ENCODE results near the gene SH3RF2. TPM values are rescaled to one million over a fixed set of nuclear protein-coding genes. Genes with fewer than 3 reads are reported as not detected.
"Not testable (repeated sequence)": the region's sequence is repeated elsewhere in the genome, so short reads cannot be mapped to it uniquely, and the experiment has no call there.

The SH3RF2 gene, protein sequence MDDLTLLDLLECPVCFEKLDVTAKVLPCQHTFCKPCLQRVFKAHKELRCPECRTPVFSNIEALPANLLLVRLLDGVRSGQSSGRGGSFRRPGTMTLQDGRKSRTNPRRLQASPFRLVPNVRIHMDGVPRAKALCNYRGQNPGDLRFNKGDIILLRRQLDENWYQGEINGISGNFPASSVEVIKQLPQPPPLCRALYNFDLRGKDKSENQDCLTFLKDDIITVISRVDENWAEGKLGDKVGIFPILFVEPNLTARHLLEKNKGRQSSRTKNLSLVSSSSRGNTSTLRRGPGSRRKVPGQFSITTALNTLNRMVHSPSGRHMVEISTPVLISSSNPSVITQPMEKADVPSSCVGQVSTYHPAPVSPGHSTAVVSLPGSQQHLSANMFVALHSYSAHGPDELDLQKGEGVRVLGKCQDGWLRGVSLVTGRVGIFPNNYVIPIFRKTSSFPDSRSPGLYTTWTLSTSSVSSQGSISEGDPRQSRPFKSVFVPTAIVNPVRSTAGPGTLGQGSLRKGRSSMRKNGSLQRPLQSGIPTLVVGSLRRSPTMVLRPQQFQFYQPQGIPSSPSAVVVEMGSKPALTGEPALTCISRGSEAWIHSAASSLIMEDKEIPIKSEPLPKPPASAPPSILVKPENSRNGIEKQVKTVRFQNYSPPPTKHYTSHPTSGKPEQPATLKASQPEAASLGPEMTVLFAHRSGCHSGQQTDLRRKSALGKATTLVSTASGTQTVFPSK
- 0.05 and 0.17 TPM in 2 replicates for total RNA-seq

GRCh38 chr5:145936401-145937131 lies at the start of gene SH3RF2:
SH3RF2 (plus strand) TSS chr5:145936578; CDS start chr5:145937929, 1,351 bp downstream.
- peak; percentile 58 for DNase-seq

GRCh38 chr5:145887217-145887616 lies 49.2 kb upstream of the SH3RF2 start:
- no peak for DNase-seq

DNA sequence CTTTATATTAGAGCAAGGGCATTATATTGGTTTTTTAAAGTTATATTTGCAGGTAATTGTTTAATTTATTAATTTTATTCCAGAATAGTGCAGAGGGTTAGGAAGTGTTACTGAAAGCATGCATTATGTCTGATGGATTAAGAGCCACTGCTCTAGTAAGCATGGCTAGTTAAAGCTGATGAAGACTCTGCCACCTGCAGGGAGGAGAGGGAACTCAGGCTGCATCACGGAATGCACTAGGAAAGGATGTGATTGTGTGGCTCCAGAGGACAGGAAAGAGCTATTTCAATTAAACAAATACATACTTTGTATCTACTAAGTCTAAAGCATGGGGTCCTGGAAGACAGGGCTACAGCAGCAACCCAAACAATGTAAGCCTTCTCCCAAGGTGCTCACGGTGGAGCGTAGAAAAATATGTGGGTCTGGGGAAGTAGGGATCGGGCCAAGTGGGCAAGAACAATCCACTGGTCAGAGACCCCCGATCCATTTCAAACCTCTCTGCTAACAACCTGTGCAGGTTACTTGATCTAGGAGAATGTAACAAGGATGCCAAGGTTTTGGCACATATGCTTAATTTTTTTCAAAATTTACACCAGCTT lies 48.3 kb upstream of the SH3RF2 start:
- peak; percentile 72 for DNase-seq

DNA sequence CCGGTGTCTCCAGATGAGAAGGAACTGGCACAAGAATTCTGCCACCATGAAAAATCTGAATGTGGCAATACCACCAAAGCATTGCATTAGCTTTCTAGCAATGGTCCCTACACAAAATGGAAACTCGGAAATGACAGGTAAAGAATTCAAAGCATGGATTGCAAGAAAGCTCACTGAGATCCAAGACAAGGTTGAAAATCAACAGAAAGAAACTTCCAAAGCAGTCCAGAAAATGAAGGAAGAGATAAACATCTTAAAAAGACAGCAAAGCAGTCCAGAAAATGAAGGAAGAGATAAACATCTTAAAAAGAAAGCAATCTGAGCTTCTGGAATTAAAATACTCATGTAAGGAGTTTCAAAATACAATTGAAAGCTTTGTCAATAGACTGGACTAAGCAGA lies 46.8 kb upstream of the SH3RF2 start:
- DNase-seq, result no peak

- not testable (repeated sequence) for DNase-seq
Measured at GRCh38 chr5:145891378-145891777, 45.0 kb upstream of the SH3RF2 start.

- DNase-seq, result no peak
Measured at GRCh38 chr5:145898171-145898570, 38.2 kb upstream of the SH3RF2 start.

GRCh38 chr5:145902421-145902820 lies 34.0 kb upstream of the SH3RF2 start:
- no peak for DNase-seq

GRCh38 chr5:145903113-145903512 lies 33.3 kb upstream of the SH3RF2 start:
- DNase-seq, result no peak

- no peak for DNase-seq
Measured at GRCh38 chr5:145903867-145904266, 32.5 kb upstream of the SH3RF2 start.

DNA sequence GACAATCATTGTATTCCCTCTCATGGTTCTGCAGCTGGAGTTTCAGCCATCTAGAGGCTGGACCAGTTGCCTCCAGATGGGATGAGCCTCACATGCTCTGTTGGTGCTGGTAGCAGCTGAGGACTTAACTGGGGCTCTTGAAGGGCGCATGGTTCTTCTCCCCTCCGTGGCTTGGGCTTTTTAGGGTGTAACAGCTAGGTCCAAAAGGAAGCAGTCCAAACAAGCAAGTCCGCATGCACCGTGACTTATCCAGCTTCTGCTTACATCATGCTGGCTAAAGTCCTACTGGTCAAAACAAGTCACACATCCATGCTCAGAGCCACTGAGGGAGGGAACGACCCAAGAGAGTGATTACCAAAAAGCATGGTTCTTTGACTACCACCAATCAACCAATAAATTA lies 31.6 kb upstream of the SH3RF2 start:
- no peak for DNase-seq

- DNase-seq, result no peak
Measured at GRCh38 chr5:145906401-145906800, 30.0 kb upstream of the SH3RF2 start.

GRCh38 chr5:145908206-145908960 lies 28.0 kb upstream of the SH3RF2 start:
- DNase-seq, result peak; percentile 8

GRCh38 chr5:145911164-145911563 lies 25.2 kb upstream of the SH3RF2 start:
- DNase-seq, result no peak

DNA sequence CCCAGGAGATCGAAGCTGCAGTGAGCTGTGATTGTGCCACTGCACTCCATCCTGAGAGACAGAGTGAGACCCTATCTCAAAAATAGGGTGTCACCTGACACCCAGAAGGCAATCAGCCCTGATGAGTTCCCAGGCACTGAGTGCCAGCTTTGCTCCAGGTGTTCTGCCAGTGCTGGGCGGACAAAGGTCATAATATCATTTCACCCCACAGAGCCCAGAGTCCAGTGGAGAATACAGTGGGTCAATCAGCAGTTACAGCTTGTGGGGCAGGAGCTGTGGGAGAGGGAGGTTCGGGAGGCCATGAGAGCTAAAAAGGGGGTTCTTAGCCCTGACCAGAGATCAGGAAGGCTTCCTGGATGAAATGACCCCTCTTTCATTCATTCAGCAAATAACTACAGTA lies 24.4 kb upstream of the SH3RF2 start:
- no peak for DNase-seq

- DNase-seq, result no peak
Measured at GRCh38 chr5:145912594-145912993, 23.8 kb upstream of the SH3RF2 start.

DNA sequence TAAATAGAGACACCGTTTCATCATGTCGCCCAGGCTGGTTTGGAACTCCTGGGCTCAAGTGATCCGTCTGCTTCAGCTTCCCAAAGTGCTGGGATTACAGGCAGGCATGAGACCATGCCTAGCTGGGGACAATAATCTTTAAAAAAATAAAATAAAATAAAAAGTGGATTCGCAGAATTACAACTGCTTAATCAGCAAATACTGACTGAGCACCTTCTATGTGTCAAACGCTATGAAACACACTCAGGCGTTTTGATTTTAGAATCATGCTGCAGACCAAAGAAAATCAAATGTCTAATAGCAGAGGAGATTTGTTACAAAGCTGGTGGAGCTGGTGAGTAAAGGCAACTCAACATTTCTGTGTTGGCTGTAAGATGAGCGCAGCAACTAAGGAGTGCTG lies 22.7 kb upstream of the SH3RF2 start:
- DNase-seq, result no peak

GRCh38 chr5:145915970-145916638 lies 20.3 kb upstream of the SH3RF2 start:
- DNase-seq, result no peak

GRCh38 chr5:145917288-145917687 lies 19.1 kb upstream of the SH3RF2 start:
- DNase-seq, result no peak

GRCh38 chr5:145918397-145918796 lies 18.0 kb upstream of the SH3RF2 start:
- DNase-seq, result no peak

GRCh38 chr5:145919413-145919812 lies 17.0 kb upstream of the SH3RF2 start:
- no peak for DNase-seq

GRCh38 chr5:145920542-145921210 lies 15.7 kb upstream of the SH3RF2 start:
- no peak for DNase-seq

Data from dermis blood vessel endothelial cell (primary cell).